GM23338 (cell line): ENCODE data around the gene MBD2. TPM values are rescaled to one million over a fixed set of nuclear protein-coding genes. Genes with fewer than 3 reads are reported as not detected.

Source experiments
- ATAC-seq: fragments of 200-7000 bp; cut with Tn5 transposase; 3 replicates; pipeline ENCODE4 v1.9.1; 2020
- DNase-seq: peaks from one replicate; pipeline ENCODE4 v3.0.0-alpha.2; 2015; ENCODE audit warnings: low spot score
- H2AFZ ChIP-seq: fragments of 200-600 bp; sonication (generic); 2 replicates; pipeline ENCODE4 v1.8.0; 2016; ENCODE audit warnings: antibody characterized with exemption, mild to moderate bottlenecking, moderate library complexity
- H3F3A ChIP-seq: fragments of 200-600 bp; sonication (generic); replicated peaks from 2 replicates; pipeline ENCODE4 v1.8.0; 2017; ENCODE audit warnings: antibody characterized with exemption, mixed run types, low read depth
- H3K27ac ChIP-seq: fragments of 200-600 bp; sonication (generic); 2 replicates; pipeline ENCODE4 v1.6.1; 2016; ENCODE audit warnings: low read depth
- H3K27me3 ChIP-seq: fragments of 200-600 bp; sonication (generic); 2 replicates; pipeline ENCODE4 v1.8.0; 2016; ENCODE audit warnings: mild to moderate bottlenecking, mixed run types, moderate library complexity; ENCODE audit not compliant: insufficient read depth
- H3K36me3 ChIP-seq: fragments of 200-600 bp; sonication (generic); 2 replicates; pipeline ENCODE4 v1.8.0; 2016; ENCODE audit warnings: mild to moderate bottlenecking; ENCODE audit not compliant: insufficient read depth
- H3K4me1 ChIP-seq: fragments of 200-600 bp; sonication (generic); 2 replicates; pipeline ENCODE4 v1.8.0; 2016; ENCODE audit warnings: mild to moderate bottlenecking, moderate library complexity; ENCODE audit not compliant: insufficient read depth
- H3K4me2 ChIP-seq: fragments of 200-600 bp; sonication (generic); 2 replicates; pipeline ENCODE4 v1.7.1; 2017; ENCODE audit warnings: mixed run types
- H3K4me3 ChIP-seq: fragments of 200-600 bp; sonication (generic); 2 replicates; pipeline ENCODE4 v1.6.1; 2016; ENCODE audit warnings: mixed run types
- H3K79me2 ChIP-seq: fragments of 200-600 bp; sonication (generic); replicated peaks from 2 replicates; pipeline ENCODE4 v1.8.0; 2017; ENCODE audit warnings: mild to moderate bottlenecking; ENCODE audit not compliant: insufficient read depth
- H3K9me2 ChIP-seq: fragments of 200-600 bp; sonication (generic); 2 replicates; pipeline ENCODE4 v1.8.0; 2017; ENCODE audit not compliant: insufficient read depth
- H4K20me1 ChIP-seq: fragments of 200-600 bp; sonication (generic); replicated peaks from 2 replicates; pipeline ENCODE4 v1.8.0; 2017; ENCODE audit warnings: mild to moderate bottlenecking; ENCODE audit not compliant: insufficient read depth
- H3K27ac Mint-ChIP-seq: 2 replicates; pipeline ENCODE4 v1.8.0; 2020; ENCODE audit warnings: inconsistent platforms, mild to moderate bottlenecking, moderate library complexity, mixed read lengths
- H3K27me3 Mint-ChIP-seq: 3 replicates; pipeline ENCODE4 v1.8.0; 2022; ENCODE audit warnings: low read depth, mild to moderate bottlenecking, moderate library complexity, mixed read lengths, inconsistent platforms; ENCODE audit not compliant: insufficient read depth, poor library complexity
- H3K36me3 Mint-ChIP-seq: 3 replicates; pipeline ENCODE4 v1.8.0; 2021; ENCODE audit warnings: low read depth, mild to moderate bottlenecking, inconsistent platforms, moderate library complexity, mixed read lengths
- H3K4me1 Mint-ChIP-seq: 3 replicates; pipeline ENCODE4 v1.8.0; 2020; ENCODE audit warnings: mild to moderate bottlenecking, inconsistent platforms, mixed read lengths
- H3K4me3 Mint-ChIP-seq: 3 replicates; pipeline ENCODE4 v1.8.0; 2021; ENCODE audit warnings: moderate library complexity, mild to moderate bottlenecking, inconsistent platforms, mixed read lengths
- H3K9me3 Mint-ChIP-seq: 3 replicates; pipeline ENCODE4 v1.8.0; 2020; ENCODE audit warnings: moderate library complexity, mild to moderate bottlenecking, inconsistent platforms, mixed read lengths
- CREB1 ChIP-seq: fragments of 250-450 bp; sonication (Bioruptor Pico); IDR thresholded peaks from 2 replicates; pipeline ENCODE4 v1.5.0; 2020; ENCODE audit warnings: low read depth, mild to moderate bottlenecking, moderate library complexity
- EZH2 ChIP-seq: fragments of 200-600 bp; sonication (generic); IDR thresholded peaks from one replicate; pipeline ENCODE4 v1.8.0; 2017; ENCODE audit warnings: antibody characterized with exemption, mild to moderate bottlenecking, low read depth; ENCODE audit not compliant: unreplicated experiment
- POLR2AphosphoS5 ChIP-seq: IDR thresholded peaks from 2 replicates; pipeline ENCODE4 v1.6.1; 2016; ENCODE audit warnings: antibody characterized with exemption, low read depth
- REST ChIP-seq: IDR thresholded peaks from one replicate; pipeline ENCODE4 v1.6.1; 2018; ENCODE audit warnings: antibody characterized with exemption; ENCODE audit not compliant: unreplicated experiment
- STAT1 ChIP-seq: IDR thresholded peaks from one replicate; pipeline ENCODE4 v1.6.1; 2016; ENCODE audit warnings: antibody characterized with exemption; ENCODE audit not compliant: unreplicated experiment
- ZNF114 ChIP-seq: fragments of 250-450 bp; sonication (Bioruptor Pico); IDR thresholded peaks from 2 replicates; pipeline ENCODE4 v1.5.0; 2020; ENCODE audit warnings: mild to moderate bottlenecking, moderate library complexity
- ZNF331 ChIP-seq: fragments of 250-450 bp; sonication (Bioruptor Pico); IDR thresholded peaks from 2 replicates; pipeline ENCODE4 v1.5.0; 2020; ENCODE audit warnings: low read depth, mild to moderate bottlenecking, moderate library complexity
- polyA plus RNA-seq: library from polyadenylated mRNA; unstranded; fragments of >200 nt; fragmentation: Nextera tagmentation; extraction: Ambion mirVana; gene quantifications from 2 replicates; pipeline ENCODE4 v1.2.1, GENCODE V29; 2016
- total RNA-seq: library from RNA; depleted of rRNA; stranded (reverse); fragments of >200 nt; shearing (Covaris generic); gene quantifications from 2 replicates; pipeline ENCODE4 v1.2.3, GENCODE V29; 2014
- TF ChIP-seq, protein P1 (sequence below): fragments of 250-450 bp; sonication (Bioruptor Pico); IDR thresholded peaks from 2 replicates; pipeline ENCODE4 v1.5.0; 2020; ENCODE audit warnings: mild to moderate bottlenecking, moderate library complexity
- TF ChIP-seq, protein P2 (sequence below), 2 experiments: fragments of 200-600 bp in 1 of 2; sonication (generic) in 1 of 2; conservative IDR thresholded peaks; 2 replicates each; pipeline versions ENCODE4 v1.5.1 to v1.6.1; 2016 to 2017; ENCODE audit warnings: antibody characterized with exemption in 2 of 2, low read depth in 2 of 2, mild to moderate bottlenecking in 2 of 2, moderate library complexity in 1 of 2
- TF ChIP-seq, protein P3 (sequence below): IDR thresholded peaks from 2 replicates; pipeline ENCODE4 v1.6.1; 2016; ENCODE audit warnings: antibody characterized with exemption

The MBD2 gene
- total and polyA plus RNA-seq, 2 experiments from 2014 or later, result 11.2 to 39.2 TPM

DNA sequence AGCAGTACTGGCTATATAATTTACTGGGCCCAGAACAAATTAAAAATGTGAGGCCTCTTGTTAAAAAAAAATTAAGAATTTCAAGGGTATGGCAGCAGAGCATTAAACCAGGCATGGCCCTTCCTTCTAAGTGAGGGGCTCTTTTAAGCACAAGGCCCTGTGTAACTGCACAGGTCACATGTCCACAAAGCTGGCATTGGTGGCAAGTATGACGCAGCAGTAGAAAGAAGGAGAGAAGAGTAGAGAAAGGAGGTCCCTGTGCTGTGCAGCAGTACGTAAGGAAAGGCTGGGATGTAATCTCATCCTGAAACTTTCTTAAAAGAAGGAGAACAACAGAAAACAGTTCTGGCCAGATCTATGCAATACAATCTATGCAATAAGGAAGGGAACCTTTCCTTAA is 51.2 kb downstream of the MBD2 start (continued):
- TF ChIP-seq CREB1 (CRISPR knock-in tag) (no peak), POLR2AphosphoS5 (no peak), EZH2 (no peak)

DNA sequence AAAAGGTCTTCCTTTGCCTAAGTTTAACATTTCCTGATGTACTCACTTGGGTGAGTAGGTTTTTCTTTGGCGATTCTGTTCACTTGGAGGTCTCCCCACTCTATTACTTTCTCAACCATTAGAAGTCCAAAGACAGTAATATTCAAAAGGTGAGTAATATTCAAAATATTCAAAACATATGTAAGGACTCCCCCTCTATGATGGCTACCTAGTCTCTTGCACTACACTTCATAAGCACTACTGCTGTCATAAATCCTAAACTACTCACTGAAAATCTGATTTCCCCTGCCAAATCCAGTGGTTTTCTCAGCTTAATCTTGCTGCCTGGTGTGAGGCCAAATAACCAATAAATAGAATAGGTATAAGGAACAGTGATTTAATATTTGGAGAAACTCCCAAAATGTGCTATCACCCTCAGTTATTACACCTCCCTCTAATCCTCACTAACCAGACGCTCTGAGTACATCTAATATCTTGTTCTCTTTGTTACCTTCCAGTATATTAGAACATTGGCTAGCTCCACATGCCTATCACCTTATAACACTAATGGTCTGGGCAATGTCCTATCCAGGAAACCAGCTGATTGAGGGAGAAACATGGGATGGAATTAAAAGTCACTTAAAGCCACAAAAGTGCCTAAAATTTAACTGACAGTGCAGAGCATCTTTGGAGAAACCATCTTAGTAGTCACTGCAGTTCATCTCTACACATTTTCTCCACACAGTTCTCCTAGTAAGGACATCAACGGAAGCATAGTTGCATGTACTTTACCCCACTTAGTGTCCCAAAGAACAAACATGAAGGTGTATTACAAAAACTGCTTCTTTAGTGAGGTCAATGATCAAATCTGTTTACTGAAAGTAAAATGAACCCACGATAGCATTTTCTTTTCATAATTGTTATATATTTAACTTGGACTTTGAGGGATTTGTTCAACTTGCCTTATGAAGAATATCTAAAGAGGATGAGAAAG is 54.8 kb downstream of the MBD2 start:
- Mint-ChIP-seq H3K9me3 (no peaks in the 10 kb centered on the region), H3K27me3 (no peaks in the 10 kb centered on the region), H3K27ac (no peak overlapping the region), H3K4me3 (no peak overlapping the region), H3K4me1 (peaks cover 12% of the 10 kb centered on the region; the same call in 2 of the 3 replicates), H3K36me3 (no peaks in the 10 kb centered on the region)
- no peak overlapping the region for H3K4me2 ChIP-seq
- no peaks in the 10 kb centered on the region for H3K79me2 ChIP-seq
- no peak overlapping the region for H2AFZ ChIP-seq
- no peak overlapping the region for H3K4me3 ChIP-seq
- TF ChIP-seq ZNF114 (CRISPR knock-in tag) (no peak), REST (no peak), POLR2AphosphoS5 (no peak), STAT1 (no peak), ZNF331 (CRISPR knock-in tag) (no peak), CREB1 (CRISPR knock-in tag) (no peak)
- TF ChIP-seq, protein P1, sequence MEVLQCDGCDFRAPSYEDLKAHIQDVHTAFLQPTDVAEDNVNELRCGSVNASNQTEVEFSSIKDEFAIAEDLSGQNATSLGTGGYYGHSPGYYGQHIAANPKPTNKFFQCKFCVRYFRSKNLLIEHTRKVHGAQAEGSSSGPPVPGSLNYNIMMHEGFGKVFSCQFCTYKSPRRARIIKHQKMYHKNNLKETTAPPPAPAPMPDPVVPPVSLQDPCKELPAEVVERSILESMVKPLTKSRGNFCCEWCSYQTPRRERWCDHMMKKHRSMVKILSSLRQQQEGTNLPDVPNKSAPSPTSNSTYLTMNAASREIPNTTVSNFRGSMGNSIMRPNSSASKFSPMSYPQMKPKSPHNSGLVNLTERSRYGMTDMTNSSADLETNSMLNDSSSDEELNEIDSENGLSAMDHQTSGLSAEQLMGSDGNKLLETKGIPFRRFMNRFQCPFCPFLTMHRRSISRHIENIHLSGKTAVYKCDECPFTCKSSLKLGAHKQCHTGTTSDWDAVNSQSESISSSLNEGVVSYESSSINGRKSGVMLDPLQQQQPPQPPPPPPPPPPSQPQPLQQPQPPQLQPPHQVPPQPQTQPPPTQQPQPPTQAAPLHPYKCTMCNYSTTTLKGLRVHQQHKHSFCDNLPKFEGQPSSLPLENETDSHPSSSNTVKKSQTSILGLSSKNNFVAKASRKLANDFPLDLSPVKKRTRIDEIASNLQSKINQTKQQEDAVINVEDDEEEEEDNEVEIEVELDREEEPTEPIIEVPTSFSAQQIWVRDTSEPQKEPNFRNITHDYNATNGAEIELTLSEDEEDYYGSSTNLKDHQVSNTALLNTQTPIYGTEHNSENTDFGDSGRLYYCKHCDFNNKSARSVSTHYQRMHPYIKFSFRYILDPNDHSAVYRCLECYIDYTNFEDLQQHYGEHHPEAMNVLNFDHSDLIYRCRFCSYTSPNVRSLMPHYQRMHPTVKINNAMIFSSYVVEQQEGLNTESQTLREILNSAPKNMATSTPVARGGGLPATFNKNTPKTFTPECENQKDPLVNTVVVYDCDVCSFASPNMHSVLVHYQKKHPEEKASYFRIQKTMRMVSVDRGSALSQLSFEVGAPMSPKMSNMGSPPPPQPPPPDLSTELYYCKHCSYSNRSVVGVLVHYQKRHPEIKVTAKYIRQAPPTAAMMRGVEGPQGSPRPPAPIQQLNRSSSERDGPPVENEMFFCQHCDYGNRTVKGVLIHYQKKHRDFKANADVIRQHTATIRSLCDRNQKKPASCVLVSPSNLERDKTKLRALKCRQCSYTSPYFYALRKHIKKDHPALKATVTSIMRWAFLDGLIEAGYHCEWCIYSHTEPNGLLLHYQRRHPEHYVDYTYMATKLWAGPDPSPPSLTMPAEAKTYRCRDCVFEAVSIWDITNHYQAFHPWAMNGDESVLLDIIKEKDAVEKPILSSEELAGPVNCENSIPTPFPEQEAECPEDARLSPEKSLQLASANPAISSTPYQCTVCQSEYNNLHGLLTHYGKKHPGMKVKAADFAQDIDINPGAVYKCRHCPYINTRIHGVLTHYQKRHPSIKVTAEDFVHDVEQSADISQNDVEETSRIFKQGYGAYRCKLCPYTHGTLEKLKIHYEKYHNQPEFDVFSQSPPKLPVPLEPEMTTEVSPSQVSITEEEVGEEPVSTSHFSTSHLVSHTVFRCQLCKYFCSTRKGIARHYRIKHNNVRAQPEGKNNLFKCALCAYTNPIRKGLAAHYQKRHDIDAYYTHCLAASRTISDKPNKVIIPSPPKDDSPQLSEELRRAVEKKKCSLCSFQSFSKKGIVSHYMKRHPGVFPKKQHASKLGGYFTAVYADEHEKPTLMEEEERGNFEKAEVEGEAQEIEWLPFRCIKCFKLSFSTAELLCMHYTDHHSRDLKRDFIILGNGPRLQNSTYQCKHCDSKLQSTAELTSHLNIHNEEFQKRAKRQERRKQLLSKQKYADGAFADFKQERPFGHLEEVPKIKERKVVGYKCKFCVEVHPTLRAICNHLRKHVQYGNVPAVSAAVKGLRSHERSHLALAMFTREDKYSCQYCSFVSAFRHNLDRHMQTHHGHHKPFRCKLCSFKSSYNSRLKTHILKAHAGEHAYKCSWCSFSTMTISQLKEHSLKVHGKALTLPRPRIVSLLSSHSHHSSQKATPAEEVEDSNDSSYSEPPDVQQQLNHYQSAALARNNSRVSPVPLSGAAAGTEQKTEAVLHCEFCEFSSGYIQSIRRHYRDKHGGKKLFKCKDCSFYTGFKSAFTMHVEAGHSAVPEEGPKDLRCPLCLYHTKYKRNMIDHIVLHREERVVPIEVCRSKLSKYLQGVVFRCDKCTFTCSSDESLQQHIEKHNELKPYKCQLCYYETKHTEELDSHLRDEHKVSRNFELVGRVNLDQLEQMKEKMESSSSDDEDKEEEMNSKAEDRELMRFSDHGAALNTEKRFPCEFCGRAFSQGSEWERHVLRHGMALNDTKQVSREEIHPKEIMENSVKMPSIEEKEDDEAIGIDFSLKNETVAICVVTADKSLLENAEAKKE (CRISPR knock-in tag), result no peak
- TF ChIP-seq, protein P2, sequence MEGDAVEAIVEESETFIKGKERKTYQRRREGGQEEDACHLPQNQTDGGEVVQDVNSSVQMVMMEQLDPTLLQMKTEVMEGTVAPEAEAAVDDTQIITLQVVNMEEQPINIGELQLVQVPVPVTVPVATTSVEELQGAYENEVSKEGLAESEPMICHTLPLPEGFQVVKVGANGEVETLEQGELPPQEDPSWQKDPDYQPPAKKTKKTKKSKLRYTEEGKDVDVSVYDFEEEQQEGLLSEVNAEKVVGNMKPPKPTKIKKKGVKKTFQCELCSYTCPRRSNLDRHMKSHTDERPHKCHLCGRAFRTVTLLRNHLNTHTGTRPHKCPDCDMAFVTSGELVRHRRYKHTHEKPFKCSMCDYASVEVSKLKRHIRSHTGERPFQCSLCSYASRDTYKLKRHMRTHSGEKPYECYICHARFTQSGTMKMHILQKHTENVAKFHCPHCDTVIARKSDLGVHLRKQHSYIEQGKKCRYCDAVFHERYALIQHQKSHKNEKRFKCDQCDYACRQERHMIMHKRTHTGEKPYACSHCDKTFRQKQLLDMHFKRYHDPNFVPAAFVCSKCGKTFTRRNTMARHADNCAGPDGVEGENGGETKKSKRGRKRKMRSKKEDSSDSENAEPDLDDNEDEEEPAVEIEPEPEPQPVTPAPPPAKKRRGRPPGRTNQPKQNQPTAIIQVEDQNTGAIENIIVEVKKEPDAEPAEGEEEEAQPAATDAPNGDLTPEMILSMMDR (conservative IDR thresholded peaks at IDR 0.05; ENCODE audit: low read depth in 2 of 2), result no peak
- TF ChIP-seq, protein P3, sequence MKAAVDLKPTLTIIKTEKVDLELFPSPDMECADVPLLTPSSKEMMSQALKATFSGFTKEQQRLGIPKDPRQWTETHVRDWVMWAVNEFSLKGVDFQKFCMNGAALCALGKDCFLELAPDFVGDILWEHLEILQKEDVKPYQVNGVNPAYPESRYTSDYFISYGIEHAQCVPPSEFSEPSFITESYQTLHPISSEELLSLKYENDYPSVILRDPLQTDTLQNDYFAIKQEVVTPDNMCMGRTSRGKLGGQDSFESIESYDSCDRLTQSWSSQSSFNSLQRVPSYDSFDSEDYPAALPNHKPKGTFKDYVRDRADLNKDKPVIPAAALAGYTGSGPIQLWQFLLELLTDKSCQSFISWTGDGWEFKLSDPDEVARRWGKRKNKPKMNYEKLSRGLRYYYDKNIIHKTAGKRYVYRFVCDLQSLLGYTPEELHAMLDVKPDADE, result no peak
- no peak for DNase-seq
- H3K4me1 ChIP-seq, result peaks cover 9% of the 10 kb centered on the region
- H3F3A ChIP-seq, result no peaks in the 10 kb centered on the region
- no peaks in the 10 kb centered on the region for H3K9me2 ChIP-seq
- no peaks in the 10 kb centered on the region for H3K36me3 ChIP-seq
- no peaks in the 10 kb centered on the region for H4K20me1 ChIP-seq
- no peak overlapping the region for H3K27ac ChIP-seq
- ATAC-seq, result no peak
- no peaks in the 10 kb centered on the region for H3K27me3 ChIP-seq
